Neural cell (in vitro differentiated cells): ENCODE results near the gene TPRG1. TPM values are rescaled to one million over a fixed set of nuclear protein-coding genes. Genes with fewer than 3 reads are reported as not detected.

Experiments
- H2AFZ ChIP-seq: fragments of 200-600, 300-800 bp; sonication (generic), shearing (Covaris generic); 2 replicates; pipeline ENCODE4 v1.6.0; 2014; ENCODE audit warnings: low read depth, mild to moderate bottlenecking, antibody characterized with exemption, low read length, moderate library complexity
- H3F3A ChIP-seq: fragments of 200-600 bp; shearing (Covaris generic); 2 replicates; pipeline ENCODE4 v1.6.1; 2016; ENCODE audit warnings: mild to moderate bottlenecking, moderate library complexity, mixed read lengths, antibody characterized with exemption, low read length; ENCODE audit not compliant: insufficient read depth, poor library complexity, severe bottlenecking
- H3K27ac ChIP-seq: fragments of 200-600, 300-800 bp; sonication (generic), shearing (Covaris generic); 2 replicates; pipeline ENCODE4 v1.5.1; 2014; ENCODE audit warnings: mild to moderate bottlenecking, low read length, moderate library complexity
- H3K27me3 ChIP-seq: fragments of 300-800, 200-600 bp; sonication (generic), shearing (Covaris generic); 2 replicates; pipeline ENCODE4 v1.6.0; 2014; ENCODE audit warnings: mild to moderate bottlenecking, low read depth, low read length, moderate library complexity; ENCODE audit not compliant: insufficient read depth
- H3K36me3 ChIP-seq: fragments of 300-800, 200-600 bp; sonication (generic), shearing (Covaris generic); 2 replicates; pipeline ENCODE4 v1.5.1; 2014; ENCODE audit warnings: mild to moderate bottlenecking, antibody characterized with exemption, low read length, moderate library complexity; ENCODE audit not compliant: insufficient read depth
- H3K4me2 ChIP-seq: fragments of 300-800, 200-600 bp; sonication (generic), shearing (Covaris generic); 2 replicates; pipeline ENCODE4 v1.6.0; 2014; ENCODE audit warnings: mild to moderate bottlenecking, low read length
- H3K4me3 ChIP-seq: fragments of 300-800, 200-600 bp; sonication (generic), shearing (Covaris generic); 2 replicates; pipeline ENCODE4 v1.5.1; 2014; ENCODE audit warnings: mild to moderate bottlenecking, low read length, moderate library complexity
- H3K79me2 ChIP-seq: fragments of 200-600 bp; shearing (Covaris generic); replicated peaks from 2 replicates; pipeline ENCODE4 v1.6.0; 2014; ENCODE audit warnings: mild to moderate bottlenecking, low read length, moderate library complexity; ENCODE audit not compliant: insufficient read depth
- H3K9ac ChIP-seq: fragments of 300-800, 200-600 bp; sonication (generic), shearing (Covaris generic); 2 replicates; pipeline ENCODE4 v1.6.1; 2016; ENCODE audit warnings: mild to moderate bottlenecking, low read length, mixed read lengths
- H3K9me2 ChIP-seq: fragments of 200-600 bp; shearing (Covaris generic); 2 replicates; pipeline ENCODE4 v1.6.1; 2016; ENCODE audit warnings: mild to moderate bottlenecking, low read length, mixed read lengths; ENCODE audit not compliant: insufficient read depth
- H3K9me3 ChIP-seq: fragments of 200-600, 300-800 bp; sonication (generic), shearing (Covaris generic); 2 replicates; pipeline ENCODE4 v1.6.1; 2016; ENCODE audit warnings: mild to moderate bottlenecking, mixed run types, low read length, moderate library complexity, mixed read lengths
- H4K20me1 ChIP-seq: fragments of 200-600 bp; shearing (Covaris generic); 2 replicates; pipeline ENCODE4 v1.6.1; 2016; ENCODE audit warnings: mild to moderate bottlenecking, mixed run types; ENCODE audit not compliant: insufficient read depth
- EP300 ChIP-seq: fragments of 450-650 bp; conservative IDR thresholded peaks from 2 replicates; pipeline ENCODE4 v1.6.1; 2014; ENCODE audit warnings: antibody characterized with exemption, mild to moderate bottlenecking, moderate library complexity; ENCODE audit not compliant: poor library complexity, severe bottlenecking
- EZH2 ChIP-seq: fragments of 200-600, 300-800 bp; shearing (Covaris generic), sonication (generic); IDR thresholded peaks from 2 replicates; pipeline ENCODE4 v1.6.1; 2014; ENCODE audit warnings: antibody characterized with exemption, low read length, borderline replicate concordance, mild to moderate bottlenecking; ENCODE audit not compliant: insufficient read depth, poor library complexity, severe bottlenecking
- MXI1 ChIP-seq: fragments of 450-650 bp; conservative IDR thresholded peaks from 2 replicates; pipeline ENCODE4 v1.6.1; 2014; ENCODE audit warnings: antibody characterized with exemption, mild to moderate bottlenecking; ENCODE audit not compliant: poor library complexity, severe bottlenecking
- POLR2AphosphoS5 ChIP-seq: IDR thresholded peaks from 2 replicates; pipeline ENCODE4 v1.6.1; 2012
- RAD21 ChIP-seq: fragments of 450-650 bp; conservative IDR thresholded peaks from 2 replicates; pipeline ENCODE4 v1.6.1; 2014; ENCODE audit warnings: antibody characterized with exemption, mild to moderate bottlenecking, moderate library complexity
- SMC3 ChIP-seq: fragments of 450-650 bp; conservative IDR thresholded peaks from 2 replicates; pipeline ENCODE4 v1.6.1; 2014; ENCODE audit warnings: antibody characterized with exemption, mild to moderate bottlenecking, moderate library complexity; ENCODE audit not compliant: poor library complexity
- TAF1 ChIP-seq: IDR thresholded peaks from 2 replicates; pipeline ENCODE4 v1.6.1; 2012; ENCODE audit warnings: low read depth
- polyA plus RNA-seq: library from polyadenylated mRNA; depleted of rRNA; stranded (reverse); fragments of >200 nt; gene quantifications from 2 replicates; pipeline ENCODE4 v1.2.3, GENCODE V29; 2014
- TF ChIP-seq, protein P1 (sequence below): fragments of 450-650 bp; IDR thresholded peaks from 2 replicates; pipeline ENCODE4 v1.5.1; 2014; ENCODE audit warnings: antibody characterized with exemption, mild to moderate bottlenecking, moderate library complexity; ENCODE audit not compliant: poor library complexity, severe bottlenecking
- TF ChIP-seq, protein P2 (sequence below): IDR thresholded peaks from 2 replicates; pipeline ENCODE4 v1.6.1; 2012; ENCODE audit warnings: borderline replicate concordance

The TPRG1 gene
- polyA plus RNA-seq, 1 donor from 2014 or later, result 0.17 TPM

DNA sequence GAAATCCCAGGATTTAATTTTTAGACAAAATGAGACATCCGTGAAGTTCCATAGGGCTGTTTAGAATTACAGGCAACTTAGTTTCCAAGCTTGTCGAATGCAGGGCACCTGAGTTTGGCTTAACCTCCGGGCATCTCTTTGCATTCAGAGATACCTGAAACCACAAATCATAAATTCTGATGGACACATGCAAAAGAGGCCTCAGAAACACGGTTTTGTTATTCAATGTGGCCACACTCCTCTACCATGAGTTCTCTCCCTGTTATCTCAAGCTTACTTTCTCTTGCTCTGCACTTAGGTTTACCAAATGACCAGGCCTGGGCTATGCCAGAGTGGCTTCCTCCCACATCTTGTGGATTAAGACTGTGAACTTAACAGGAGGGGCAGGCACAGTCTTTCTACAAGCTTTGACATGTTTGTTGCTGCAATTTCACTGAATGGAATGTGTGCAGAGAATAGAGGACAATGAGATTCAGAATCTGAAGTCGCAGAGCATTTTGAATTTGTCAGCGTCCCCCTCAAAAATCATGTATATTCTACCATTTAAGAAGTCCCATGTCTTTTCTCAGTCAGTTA lies 137.7 kb downstream of the TPRG1 start:
- no peak overlapping the region for H3K4me3 ChIP-seq
- no peak overlapping the region for H3K4me2 ChIP-seq
- no peaks in the 10 kb centered on the region for H4K20me1 ChIP-seq
- H3K79me2 ChIP-seq, result no peaks in the 10 kb centered on the region
- H3F3A ChIP-seq, result no peaks in the 10 kb centered on the region
- no peaks in the 10 kb centered on the region for H3K9me3 ChIP-seq
- H3K9ac ChIP-seq, result no peak overlapping the region
- H3K27me3 ChIP-seq, result no peaks in the 10 kb centered on the region
- H3K36me3 ChIP-seq, result no peaks in the 10 kb centered on the region
- H3K27ac ChIP-seq, result no peak overlapping the region
- no peak overlapping the region for H2AFZ ChIP-seq
- TF ChIP-seq SMC3, result no peak
- TF ChIP-seq EP300, result no peak
- no peaks in the 10 kb centered on the region for H3K9me2 ChIP-seq

DNA sequence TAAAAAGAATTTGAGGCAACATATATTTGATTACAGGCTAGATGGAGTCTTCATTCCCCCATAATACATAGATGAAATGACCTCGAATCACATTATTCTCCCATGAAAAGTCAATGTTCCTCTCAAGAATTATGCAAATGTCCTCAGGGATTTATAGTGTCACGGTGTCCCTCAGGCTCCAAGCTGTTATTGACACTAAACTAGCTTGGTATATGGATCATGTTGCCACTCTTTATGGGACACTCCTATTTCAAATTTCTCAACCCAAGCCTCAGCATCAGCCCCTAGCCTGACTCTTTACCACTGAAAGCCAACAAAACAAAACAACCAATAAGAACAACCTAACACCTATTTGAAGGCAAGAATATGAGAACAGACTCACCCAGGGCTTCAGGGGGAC lies 139.8 kb downstream of the TPRG1 start:
- no peak overlapping the region for H3K4me3 ChIP-seq
- H3K9ac ChIP-seq, result no peak overlapping the region
- H4K20me1 ChIP-seq, result no peaks in the 10 kb centered on the region
- H2AFZ ChIP-seq, result no peak overlapping the region
- H3K27ac ChIP-seq, result no peak overlapping the region
- H3K9me3 ChIP-seq, result no peaks in the 10 kb centered on the region
- no peaks in the 10 kb centered on the region for H3K9me2 ChIP-seq
- H3K36me3 ChIP-seq, result no peaks in the 10 kb centered on the region
- no peaks in the 10 kb centered on the region for H3F3A ChIP-seq
- no peaks in the 10 kb centered on the region for H3K27me3 ChIP-seq
- no peaks in the 10 kb centered on the region for H3K79me2 ChIP-seq
- TF ChIP-seq EZH2, result no peak
- no peak for TF ChIP-seq EP300
- TF ChIP-seq RAD21, result no peak
- no peak for TF ChIP-seq POLR2AphosphoS5
- TF ChIP-seq SMC3, result no peak
- TF ChIP-seq, protein P1, sequence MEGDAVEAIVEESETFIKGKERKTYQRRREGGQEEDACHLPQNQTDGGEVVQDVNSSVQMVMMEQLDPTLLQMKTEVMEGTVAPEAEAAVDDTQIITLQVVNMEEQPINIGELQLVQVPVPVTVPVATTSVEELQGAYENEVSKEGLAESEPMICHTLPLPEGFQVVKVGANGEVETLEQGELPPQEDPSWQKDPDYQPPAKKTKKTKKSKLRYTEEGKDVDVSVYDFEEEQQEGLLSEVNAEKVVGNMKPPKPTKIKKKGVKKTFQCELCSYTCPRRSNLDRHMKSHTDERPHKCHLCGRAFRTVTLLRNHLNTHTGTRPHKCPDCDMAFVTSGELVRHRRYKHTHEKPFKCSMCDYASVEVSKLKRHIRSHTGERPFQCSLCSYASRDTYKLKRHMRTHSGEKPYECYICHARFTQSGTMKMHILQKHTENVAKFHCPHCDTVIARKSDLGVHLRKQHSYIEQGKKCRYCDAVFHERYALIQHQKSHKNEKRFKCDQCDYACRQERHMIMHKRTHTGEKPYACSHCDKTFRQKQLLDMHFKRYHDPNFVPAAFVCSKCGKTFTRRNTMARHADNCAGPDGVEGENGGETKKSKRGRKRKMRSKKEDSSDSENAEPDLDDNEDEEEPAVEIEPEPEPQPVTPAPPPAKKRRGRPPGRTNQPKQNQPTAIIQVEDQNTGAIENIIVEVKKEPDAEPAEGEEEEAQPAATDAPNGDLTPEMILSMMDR, result no peak
- TF ChIP-seq, protein P2, sequence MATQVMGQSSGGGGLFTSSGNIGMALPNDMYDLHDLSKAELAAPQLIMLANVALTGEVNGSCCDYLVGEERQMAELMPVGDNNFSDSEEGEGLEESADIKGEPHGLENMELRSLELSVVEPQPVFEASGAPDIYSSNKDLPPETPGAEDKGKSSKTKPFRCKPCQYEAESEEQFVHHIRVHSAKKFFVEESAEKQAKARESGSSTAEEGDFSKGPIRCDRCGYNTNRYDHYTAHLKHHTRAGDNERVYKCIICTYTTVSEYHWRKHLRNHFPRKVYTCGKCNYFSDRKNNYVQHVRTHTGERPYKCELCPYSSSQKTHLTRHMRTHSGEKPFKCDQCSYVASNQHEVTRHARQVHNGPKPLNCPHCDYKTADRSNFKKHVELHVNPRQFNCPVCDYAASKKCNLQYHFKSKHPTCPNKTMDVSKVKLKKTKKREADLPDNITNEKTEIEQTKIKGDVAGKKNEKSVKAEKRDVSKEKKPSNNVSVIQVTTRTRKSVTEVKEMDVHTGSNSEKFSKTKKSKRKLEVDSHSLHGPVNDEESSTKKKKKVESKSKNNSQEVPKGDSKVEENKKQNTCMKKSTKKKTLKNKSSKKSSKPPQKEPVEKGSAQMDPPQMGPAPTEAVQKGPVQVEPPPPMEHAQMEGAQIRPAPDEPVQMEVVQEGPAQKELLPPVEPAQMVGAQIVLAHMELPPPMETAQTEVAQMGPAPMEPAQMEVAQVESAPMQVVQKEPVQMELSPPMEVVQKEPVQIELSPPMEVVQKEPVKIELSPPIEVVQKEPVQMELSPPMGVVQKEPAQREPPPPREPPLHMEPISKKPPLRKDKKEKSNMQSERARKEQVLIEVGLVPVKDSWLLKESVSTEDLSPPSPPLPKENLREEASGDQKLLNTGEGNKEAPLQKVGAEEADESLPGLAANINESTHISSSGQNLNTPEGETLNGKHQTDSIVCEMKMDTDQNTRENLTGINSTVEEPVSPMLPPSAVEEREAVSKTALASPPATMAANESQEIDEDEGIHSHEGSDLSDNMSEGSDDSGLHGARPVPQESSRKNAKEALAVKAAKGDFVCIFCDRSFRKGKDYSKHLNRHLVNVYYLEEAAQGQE, result no peak
- no peak overlapping the region for H3K4me2 ChIP-seq

DNA sequence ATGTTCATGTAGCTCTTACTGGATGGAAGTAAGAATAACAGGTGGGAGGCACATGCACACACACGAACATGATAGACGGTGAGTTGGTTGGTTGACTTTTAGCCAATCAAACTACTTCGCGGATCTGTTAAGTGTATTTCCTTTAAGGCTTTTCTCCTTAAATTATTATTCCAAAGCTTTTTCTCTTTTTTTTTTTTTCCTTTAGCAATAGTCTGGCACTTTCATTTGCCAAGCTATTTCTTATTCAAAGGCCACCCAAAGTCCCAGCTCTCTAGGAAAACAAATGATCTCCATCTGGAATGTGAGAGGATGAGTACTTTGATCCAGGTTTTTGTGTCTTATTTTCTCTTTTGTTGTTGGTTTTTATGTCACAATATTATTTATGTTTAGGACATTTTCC lies 141.1 kb downstream of the TPRG1 start:
- no peaks in the 10 kb centered on the region for H3K27me3 ChIP-seq
- no peaks in the 10 kb centered on the region for H3F3A ChIP-seq
- no peaks in the 10 kb centered on the region for H3K79me2 ChIP-seq
- H3K4me3 ChIP-seq, result no peak overlapping the region
- H3K9ac ChIP-seq, result no peak overlapping the region
- H2AFZ ChIP-seq, result no peak overlapping the region
- H3K9me3 ChIP-seq, result no peaks in the 10 kb centered on the region
- no peaks in the 10 kb centered on the region for H3K9me2 ChIP-seq
- no peak overlapping the region for H3K4me2 ChIP-seq
- no peaks in the 10 kb centered on the region for H4K20me1 ChIP-seq
- no peaks in the 10 kb centered on the region for H3K36me3 ChIP-seq
- no peak for TF ChIP-seq MXI1
- TF ChIP-seq SMC3, result no peak
- TF ChIP-seq EZH2, result no peak
- TF ChIP-seq RAD21, result no peak
- no peak for TF ChIP-seq EP300
- no peak for TF ChIP-seq POLR2AphosphoS5
- TF ChIP-seq, protein P1, result no peak
- TF ChIP-seq, protein P2, result no peak
- no peak for TF ChIP-seq TAF1
- no peak overlapping the region for H3K27ac ChIP-seq
